Omental fat pad (tissue), 4 donors: ENCODE data around the gene CCNK. TPM values are rescaled to one million over a fixed set of nuclear protein-coding genes. Genes with fewer than 3 reads are reported as not detected.

ENCODE experiments used
- ATAC-seq: fragments of 150-250 bp; one replicate; pipeline ENCODE4 v1.9.1; 2016; ENCODE audit warnings: mild to moderate bottlenecking, moderate library complexity; ENCODE audit not compliant: low FRiP score
- DNase-seq: peaks from one replicate; pipeline ENCODE4 v3.0.0-alpha.2; 2019; ENCODE audit warnings: low spot score
- total RNA-seq, 4 donors: library from RNA; depleted of rRNA; stranded (reverse); fragments of >200 nt; gene quantifications; one replicate each; pipeline ENCODE4 v1.1.0, GENCODE V29; 2016
- TF ChIP-seq, protein P1 (sequence below), 3 donors: fragments of 450-650 bp; IDR thresholded peaks; one replicate each; pipeline ENCODE4 v1.5.1; 2016 to 2017; ENCODE audit warnings: antibody characterized with exemption in 3 of 3, mild to moderate bottlenecking in 3 of 3, moderate library complexity in 2 of 3

Gene CCNK
- total RNA-seq, 4 donors from 2014 or later = 23.2 to 37.0 (median 34.7) TPM

DNA sequence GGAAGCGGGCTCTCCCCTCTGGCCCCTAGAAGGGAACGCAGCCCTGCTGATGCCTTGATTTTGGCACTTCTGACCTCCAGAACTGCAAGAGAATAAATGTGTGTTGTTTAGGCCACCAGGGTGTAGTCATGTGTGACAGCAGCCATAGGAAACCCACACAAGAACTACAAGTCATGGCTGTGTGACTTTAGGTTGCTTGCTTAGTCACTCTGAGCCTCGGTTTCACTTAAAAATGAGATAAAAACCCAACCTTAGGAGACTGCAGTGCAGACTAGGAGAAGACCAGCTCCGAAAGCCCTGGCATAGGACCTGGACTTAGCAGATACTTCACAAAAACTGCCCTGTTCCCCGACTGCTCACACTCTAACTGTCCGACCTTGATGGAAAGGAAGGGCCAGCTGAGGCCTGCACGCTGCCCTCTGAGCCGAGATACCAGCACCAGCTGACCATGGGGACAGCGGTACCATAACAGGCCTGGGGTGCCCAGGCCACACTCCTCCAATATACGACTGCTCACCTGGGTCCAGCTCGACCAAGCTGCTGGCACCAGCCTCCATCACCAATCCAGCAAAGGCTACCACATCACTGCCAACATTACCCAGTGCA lies 69.3 kb downstream of the CCNK start:
- no peak for ATAC-seq
- TF ChIP-seq, protein P1, sequence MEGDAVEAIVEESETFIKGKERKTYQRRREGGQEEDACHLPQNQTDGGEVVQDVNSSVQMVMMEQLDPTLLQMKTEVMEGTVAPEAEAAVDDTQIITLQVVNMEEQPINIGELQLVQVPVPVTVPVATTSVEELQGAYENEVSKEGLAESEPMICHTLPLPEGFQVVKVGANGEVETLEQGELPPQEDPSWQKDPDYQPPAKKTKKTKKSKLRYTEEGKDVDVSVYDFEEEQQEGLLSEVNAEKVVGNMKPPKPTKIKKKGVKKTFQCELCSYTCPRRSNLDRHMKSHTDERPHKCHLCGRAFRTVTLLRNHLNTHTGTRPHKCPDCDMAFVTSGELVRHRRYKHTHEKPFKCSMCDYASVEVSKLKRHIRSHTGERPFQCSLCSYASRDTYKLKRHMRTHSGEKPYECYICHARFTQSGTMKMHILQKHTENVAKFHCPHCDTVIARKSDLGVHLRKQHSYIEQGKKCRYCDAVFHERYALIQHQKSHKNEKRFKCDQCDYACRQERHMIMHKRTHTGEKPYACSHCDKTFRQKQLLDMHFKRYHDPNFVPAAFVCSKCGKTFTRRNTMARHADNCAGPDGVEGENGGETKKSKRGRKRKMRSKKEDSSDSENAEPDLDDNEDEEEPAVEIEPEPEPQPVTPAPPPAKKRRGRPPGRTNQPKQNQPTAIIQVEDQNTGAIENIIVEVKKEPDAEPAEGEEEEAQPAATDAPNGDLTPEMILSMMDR (IDR thresholded peaks at IDR 0.05) = no peak

DNA sequence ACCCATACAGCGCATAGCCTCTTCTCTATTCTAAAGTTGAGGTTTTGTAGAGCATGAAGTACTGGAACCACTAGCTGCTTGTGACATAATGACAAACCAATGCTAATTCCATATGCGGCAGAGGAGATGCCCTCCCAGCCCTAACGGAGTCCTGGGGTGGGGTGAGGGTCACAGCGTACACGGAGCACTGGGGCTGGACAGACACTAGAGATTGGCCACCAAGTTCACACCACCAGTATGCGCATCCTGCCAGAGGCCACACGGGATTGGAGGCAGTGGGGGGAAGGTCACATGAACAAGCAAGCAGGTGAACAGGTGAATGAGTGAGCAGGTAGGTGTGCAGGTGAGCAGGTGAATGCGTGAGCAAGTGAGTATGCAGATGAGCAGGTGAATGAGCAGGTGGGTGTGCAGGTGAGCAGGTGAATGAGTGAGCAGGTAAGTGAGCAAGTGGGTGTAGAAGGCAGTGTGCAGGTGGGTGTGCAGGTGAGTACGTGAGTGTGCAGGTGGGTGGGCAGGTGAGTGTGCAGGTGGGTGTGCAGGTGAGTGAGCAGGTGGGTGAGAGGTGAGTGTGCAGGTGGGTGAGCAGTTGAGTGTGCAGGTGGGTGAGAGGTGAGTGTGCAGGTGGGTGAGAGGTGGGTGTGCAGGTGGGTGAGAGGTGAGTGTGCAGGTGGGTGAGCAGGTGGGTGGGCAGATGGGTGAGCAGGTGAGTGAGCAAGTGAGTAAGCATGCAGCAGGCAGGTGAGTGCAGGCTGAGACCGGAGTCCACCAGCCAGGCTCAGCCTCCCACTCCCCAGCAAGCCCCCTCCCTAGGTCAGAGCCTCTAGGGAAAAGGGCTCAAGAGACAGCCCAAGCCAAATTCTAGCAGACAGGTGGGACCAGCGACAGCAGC lies 70.1 kb downstream of the CCNK start:
- TF ChIP-seq, protein P1 (IDR thresholded peaks at IDR 0.05) = no peak
- DNase-seq (no peak), ATAC-seq (no peak)

More for the DNA sequence above, 69.3 kb downstream of the CCNK start:
- DNase-seq = no peak

DNA sequence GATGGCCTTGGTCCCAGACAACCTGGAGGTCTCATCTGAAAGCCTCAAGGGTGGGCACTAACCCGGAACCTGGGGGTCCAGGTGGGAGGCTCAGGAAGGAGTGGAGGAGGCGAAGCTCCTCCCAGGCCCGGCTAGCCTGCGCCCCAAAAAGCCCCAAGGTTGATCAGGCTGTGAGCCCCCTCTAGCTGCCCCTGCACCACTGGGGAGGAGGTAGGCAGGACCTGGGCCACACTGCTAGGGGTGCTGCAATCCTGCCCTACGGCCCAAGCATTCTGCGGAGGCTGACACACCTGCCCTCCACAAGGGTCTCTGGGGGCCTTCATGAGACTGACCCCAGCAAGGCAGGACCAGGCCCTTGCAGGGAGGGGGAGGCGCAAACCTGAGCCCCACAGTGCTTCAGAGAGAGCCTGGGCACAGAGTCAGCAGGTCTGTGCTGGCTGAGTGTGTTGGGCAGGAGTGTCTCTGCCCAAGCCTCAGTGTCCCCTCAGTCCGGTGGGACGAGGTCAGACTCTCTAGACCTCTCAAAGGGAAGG lies 70.9 kb downstream of the CCNK start:
- ATAC-seq (no peak), DNase-seq (no peak)
- TF ChIP-seq, protein P1 (IDR thresholded peaks at IDR 0.05) = no peak

DNA sequence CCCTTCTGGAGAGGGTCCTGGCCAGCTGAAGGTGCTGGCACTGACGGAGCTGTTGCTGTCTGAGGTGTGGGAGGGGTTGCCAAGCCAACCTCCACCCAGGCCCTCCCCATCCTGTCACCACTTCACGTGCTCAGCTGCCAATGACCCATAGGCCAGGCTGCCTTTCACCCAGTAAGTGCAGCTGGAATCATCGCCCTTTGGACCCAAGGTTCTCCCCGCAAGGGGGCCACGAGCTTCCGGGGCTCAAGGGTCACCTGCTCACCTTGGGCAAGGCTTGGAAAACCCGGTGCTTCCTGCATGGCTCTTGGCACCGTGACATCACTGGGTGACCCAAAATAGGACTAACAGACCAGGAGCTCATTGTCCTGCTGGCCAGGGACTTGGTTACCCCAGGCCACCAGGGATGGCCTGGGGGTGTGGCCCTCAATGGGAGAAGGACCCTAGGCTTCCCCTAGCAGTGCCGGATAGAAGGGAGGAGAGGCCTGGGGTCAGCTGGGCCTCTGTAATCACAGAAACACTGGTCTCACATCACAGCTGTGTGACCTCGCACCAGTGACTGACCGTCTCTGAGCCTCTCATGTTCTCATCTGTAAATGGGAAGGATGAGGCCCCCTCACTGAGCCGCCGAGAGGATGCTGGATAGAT lies 71.5 kb downstream of the CCNK start:
- ATAC-seq (no peak), DNase-seq (no peak)

DNA sequence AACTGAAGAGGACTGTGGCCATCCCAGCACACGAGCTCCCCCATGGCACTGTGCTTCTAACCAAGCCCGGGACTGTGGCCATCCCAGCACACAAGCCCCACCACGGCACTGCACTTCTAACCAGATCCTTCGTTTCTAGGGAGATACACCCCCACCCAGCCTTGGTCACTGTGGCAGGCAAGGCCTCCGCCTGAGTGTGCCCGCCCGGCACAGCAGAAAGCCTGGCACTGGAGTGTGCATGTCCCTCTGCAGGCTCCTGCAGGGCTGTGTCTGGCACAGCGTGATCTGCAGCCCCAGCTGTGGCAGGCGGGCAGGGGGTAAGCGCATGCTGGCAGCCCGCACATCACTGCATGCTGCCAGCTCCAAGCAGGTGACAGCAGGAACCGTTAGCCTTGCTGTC lies 73.0 kb downstream of the CCNK start:
- TF ChIP-seq, protein P1 (IDR thresholded peaks at IDR 0.05) = no peak
- DNase-seq (no peak), ATAC-seq (no peak)

More for the DNA sequence above, 71.5 kb downstream of the CCNK start:
- TF ChIP-seq, protein P1 (IDR thresholded peaks at IDR 0.05) = no peak

DNA sequence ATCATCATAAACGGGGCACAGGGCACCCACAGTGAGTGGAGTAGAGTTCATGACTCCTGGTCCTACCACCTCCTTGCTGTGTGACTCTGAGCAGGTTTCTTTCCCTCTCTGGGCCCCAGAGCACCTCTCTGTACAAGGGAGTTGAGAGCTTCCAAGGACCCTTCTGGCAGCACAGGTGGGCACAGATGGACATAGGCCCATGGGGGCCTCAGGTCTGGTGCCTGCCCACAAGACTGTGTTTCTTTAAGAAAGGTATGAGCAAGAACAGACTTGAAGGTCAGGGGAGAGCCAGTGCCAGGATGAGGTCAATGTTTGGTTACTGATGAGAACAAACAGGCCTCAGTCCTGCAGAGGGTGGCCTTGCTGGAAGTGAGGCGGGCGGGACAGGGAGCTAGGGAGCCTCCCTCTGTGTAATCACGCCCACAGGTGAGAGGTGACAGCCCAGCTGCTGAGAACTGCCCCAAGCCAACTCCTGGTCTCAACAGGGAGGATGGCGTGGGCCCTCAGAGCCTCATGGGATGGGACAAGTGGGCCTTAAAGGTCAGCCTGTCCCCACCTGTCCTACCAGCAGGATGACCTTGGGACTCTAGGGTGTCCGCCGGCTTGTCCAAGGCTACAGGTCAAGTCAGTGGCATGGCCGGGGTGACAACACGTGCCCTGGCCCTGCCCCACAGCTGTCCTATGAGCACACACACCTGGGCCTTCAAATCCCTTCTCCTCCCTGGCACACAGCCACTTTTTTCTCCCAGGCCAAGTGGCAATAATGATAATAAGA lies 73.7 kb downstream of the CCNK start:
- peak; percentile 17 for ATAC-seq
- TF ChIP-seq, protein P1 (IDR thresholded peaks at IDR 0.05) = no peak
- DNase-seq = no peak
